GM18867 (cell line): Measurements from ENCODE around the gene SLC26A2.

Experiments
- ATAC-seq: cut with Tn5 transposase; IDR thresholded peaks from one replicate; pipeline ENCODE4 v1.9.1; 2021; ENCODE audit warnings: mild to moderate bottlenecking, moderate library complexity; ENCODE audit not compliant: unreplicated experiment

The SLC26A2 gene

GRCh38 chr5:149961186-149961685, 678 bp downstream of the SLC26A2 start:
- no peak for ATAC-seq

GRCh38 chr5:149961957-149962409, 1.4 kb downstream of the SLC26A2 start:
- ATAC-seq: no peak

- ATAC-seq: no peak
These were observed 2.2 kb downstream of the SLC26A2 start for GRCh38 chr5:149962601-149963300.

- no peak for ATAC-seq
These were observed 3.2 kb downstream of the SLC26A2 start for GRCh38 chr5:149963729-149964128.

- no peak for ATAC-seq
These were observed 6.4 kb downstream of the SLC26A2 start for GRCh38 chr5:149966946-149967345.

GRCh38 chr5:149969181-149969930, 8.8 kb downstream of the SLC26A2 start:
- no peak for ATAC-seq

GRCh38 chr5:149975409-149975808, 14.9 kb downstream of the SLC26A2 start:
- no peak for ATAC-seq

- ATAC-seq: no peak
These were observed 19.3 kb downstream of the SLC26A2 start for GRCh38 chr5:149979896-149980295.

- no peak for ATAC-seq
These were observed 20.6 kb downstream of the SLC26A2 start for GRCh38 chr5:149981206-149981605.

GRCh38 chr5:149982505-149982904, 21.9 kb downstream of the SLC26A2 start:
- no peak for ATAC-seq

- no peak for ATAC-seq
These were observed 27.6 kb downstream of the SLC26A2 start for GRCh38 chr5:149988126-149988525.

- ATAC-seq: peak; percentile 78
These were observed 30.2 kb downstream of the SLC26A2 start for GRCh38 chr5:149990518-149991376.

GRCh38 chr5:149993471-149993870, 32.9 kb downstream of the SLC26A2 start:
- no peak for ATAC-seq

- no peak for ATAC-seq
These were observed 35.0 kb downstream of the SLC26A2 start for GRCh38 chr5:149995385-149996204.

- ATAC-seq: no peak
These were observed 35.8 kb downstream of the SLC26A2 start for GRCh38 chr5:149996205-149996890.

GRCh38 chr5:149998281-149998680, 37.7 kb downstream of the SLC26A2 start:
- no peak for ATAC-seq

- no peak for ATAC-seq
These were observed 38.8 kb downstream of the SLC26A2 start for GRCh38 chr5:149999359-149999758.

GRCh38 chr5:149999866-150000255, 39.3 kb downstream of the SLC26A2 start:
- ATAC-seq: no peak

GRCh38 chr5:150000256-150000989, 39.9 kb downstream of the SLC26A2 start, which contains the start of the genes HMGXB3 and TIGD6:
HMGXB3 (plus strand) TSS chr5:150000739; CDS start chr5:150004853, 4,114 bp downstream.
TIGD6 (minus strand) TSS chr5:150000654; CDS start chr5:149996348, 4,306 bp downstream.
- ATAC-seq: peak; percentile 90
